HCT116 (cell line): ENCODE measurements around the gene KHDC4. TPM values are rescaled to one million over a fixed set of nuclear protein-coding genes. Genes with fewer than 3 reads are reported as not detected.

ENCODE experiments used
- ATAC-seq: fragments of 200-7000 bp; cut with Tn5 transposase; 2 replicates; pipeline ENCODE4 v1.9.1; 2020; ENCODE audit warnings: mild to moderate bottlenecking, moderate library complexity
- BruUV-seq: library from RNA; stranded (reverse); fragments of 400-500 nt; replicated peaks from 2 replicates; lab custom pipeline; 2021; lab: Mats Ljungman, UMichigan
- CTCF ChIA-PET: fragments of 300-600 bp; sonication (Branson Sonifier 250); formaldehyde crosslinking; loops from one replicate; lab custom pipeline; 2021; ENCODE audit warnings: antibody characterized with exemption; lab: Charles Lee
- POLR2A ChIA-PET: fragments of 300-600, 350-600 bp; sonication (Branson Sonifier 250); formaldehyde crosslinking; loops from one replicate; lab custom pipeline; 2021; ENCODE audit warnings: antibody characterized with exemption; lab: Charles Lee
- RAD21 ChIA-PET, 2 experiments: fragments of 300-600 bp; sonication (Branson Sonifier 250); formaldehyde crosslinking; loops; one replicate each; lab custom pipeline; 2023; ENCODE audit warnings: low total read pairs in 2 of 2; ENCODE audit not compliant: uncharacterized antibody in 2 of 2, unreplicated experiment in 2 of 2, low non-redundant PET in 1 of 2; lab: Charles Lee
- DNase-seq: peaks from one replicate; pipeline ENCODE4 v3.0.0-alpha.2; 2010; ENCODE audit warnings: low read depth, low spot score
- H2AFZ ChIP-seq: fragments of 200-600 bp; shearing (Covaris generic), sonication (generic); 2 replicates; pipeline ENCODE4 v1.6.1; 2017; ENCODE audit warnings: low read depth, mixed run types, mixed read lengths, antibody characterized with exemption, low read length; ENCODE audit not compliant: poor library complexity, severe bottlenecking
- H3K27ac ChIP-seq: 2 replicates; pipeline ENCODE4 v1.5.1; 2012; ENCODE audit warnings: low read depth, low read length
- H3K27me3 ChIP-seq: fragments of 200-600 bp; sonication (generic); 2 replicates; pipeline ENCODE4 v1.6.1; 2016; ENCODE audit warnings: mixed run types, low read length, mixed read lengths; ENCODE audit not compliant: insufficient read depth
- H3K36me3 ChIP-seq, 2 experiments: fragments of 200-500 bp in 1 of 2; fragments of 200-600 bp in 1 of 2; sonication (Bioruptor generic) in 1 of 2; sonication (generic) in 1 of 2; 2 replicates each; pipeline versions ENCODE4 v1.5.1 to v1.6.1; 2014 to 2016; ENCODE audit warnings: low read length in 2 of 2, inconsistent platforms in 1 of 2, mixed read lengths in 1 of 2, mixed run types in 1 of 2; ENCODE audit not compliant: insufficient read depth in 2 of 2, control insufficient read depth in 1 of 2
- H3K4me1 ChIP-seq, 2 experiments: fragments of 200-600 bp in 1 of 2; sonication (generic) in 1 of 2; 2 replicates each; pipeline versions ENCODE4 v1.5.1 to v1.6.1; 2012 to 2017; ENCODE audit warnings: low read length in 2 of 2, inconsistent platforms in 1 of 2, mild to moderate bottlenecking in 1 of 2, mixed read lengths in 1 of 2, mixed run types in 1 of 2, moderate library complexity in 1 of 2; ENCODE audit not compliant: insufficient read depth in 2 of 2, control insufficient read depth in 1 of 2
- H3K4me2 ChIP-seq: fragments of 200-600 bp; sonication (generic); 2 replicates; pipeline ENCODE4 v1.6.1; 2017; ENCODE audit warnings: mixed run types, low read length, mixed read lengths
- H3K4me3 ChIP-seq, 2 experiments: fragments of 200-600 bp in 1 of 2; sonication (generic) in 1 of 2; replicated peaks in 1 of 2; 2 replicates each; pipeline ENCODE4 v1.5.1; 2011 to 2016; ENCODE audit warnings: low read length in 2 of 2, control low read depth in 1 of 2, low read depth in 1 of 2, mild to moderate bottlenecking in 1 of 2, mixed read lengths in 1 of 2, mixed run types in 1 of 2
- H3K79me2 ChIP-seq: fragments of 200-600 bp; sonication (generic); 2 replicates; pipeline ENCODE4 v1.6.1; 2017; ENCODE audit warnings: mild to moderate bottlenecking, mixed run types, low read length, moderate library complexity, mixed read lengths; ENCODE audit not compliant: insufficient read depth
- H3K9ac ChIP-seq: fragments of 200-600 bp; sonication (generic); 2 replicates; pipeline ENCODE4 v1.6.1; 2016; ENCODE audit warnings: low read length, mixed read lengths
- H3K9me2 ChIP-seq: fragments of 200-600 bp; sonication (generic), shearing (Covaris generic); 2 replicates; pipeline ENCODE4 v1.6.1; 2017; ENCODE audit warnings: mixed run types, mild to moderate bottlenecking, moderate library complexity; ENCODE audit not compliant: insufficient read depth
- H3K9me3 ChIP-seq, 2 experiments: fragments of 200-500 bp in 1 of 2; fragments of 200-600 bp in 1 of 2; sonication (Bioruptor generic) in 1 of 2; sonication (generic) in 1 of 2; 2 replicates each; pipeline ENCODE4 v1.6.1; 2014 to 2017; ENCODE audit warnings: low read length in 2 of 2, mixed read lengths in 2 of 2, inconsistent platforms in 1 of 2, low read depth in 1 of 2, mild to moderate bottlenecking in 1 of 2, mixed run types in 1 of 2, moderate library complexity in 1 of 2; ENCODE audit not compliant: control insufficient read depth in 1 of 2, insufficient read depth in 1 of 2
- H4K20me1 ChIP-seq: fragments of 200-600 bp; sonication (generic), shearing (Covaris generic); 2 replicates; pipeline ENCODE4 v1.6.1; 2017; ENCODE audit warnings: mixed run types, mild to moderate bottlenecking, moderate library complexity; ENCODE audit not compliant: insufficient read depth
- ATF3 ChIP-seq: IDR thresholded peaks from 2 replicates; pipeline ENCODE4 v1.6.1; 2012
- EGR1 ChIP-seq: IDR thresholded peaks from 2 replicates; pipeline ENCODE4 v1.6.1; 2012; ENCODE audit warnings: low read depth
- ELF1 ChIP-seq: IDR thresholded peaks from 2 replicates; pipeline ENCODE4 v1.6.1; 2012; ENCODE audit warnings: low read depth, borderline replicate concordance
- EZH2phosphoT487 ChIP-seq: fragments of 200-600 bp; IDR thresholded peaks from 2 replicates; pipeline ENCODE4 v1.6.1; 2018; ENCODE audit warnings: antibody characterized with exemption, borderline replicate concordance
- FOSL1 ChIP-seq: IDR thresholded peaks from 2 replicates; pipeline ENCODE4 v1.6.1; 2012; ENCODE audit warnings: low read depth
- JUND ChIP-seq: IDR thresholded peaks from 2 replicates; pipeline ENCODE4 v1.6.1; 2012
- POLR2A ChIP-seq: IDR thresholded peaks from 2 replicates; pipeline ENCODE4 v1.7.0; 2011; ENCODE audit warnings: borderline replicate concordance; ENCODE audit not compliant: insufficient read depth, insufficient read length; ENCODE audit errors: extremely low read depth
- RAD21 ChIP-seq: IDR thresholded peaks from 2 replicates; pipeline ENCODE4 v1.6.1; 2012; ENCODE audit warnings: low read depth, mild to moderate bottlenecking
- SIN3A ChIP-seq: IDR thresholded peaks from 2 replicates; pipeline ENCODE4 v1.6.1; 2012; ENCODE audit warnings: low read depth
- SP1 ChIP-seq: IDR thresholded peaks from 2 replicates; pipeline ENCODE4 v1.6.1; 2012; ENCODE audit warnings: low read depth
- TCF7L2 ChIP-seq: IDR thresholded peaks from 2 replicates; pipeline ENCODE4 v1.7.0; 2011; ENCODE audit warnings: borderline replicate concordance, inconsistent platforms; ENCODE audit not compliant: insufficient read depth, insufficient read length; ENCODE audit errors: extremely low read depth
- ZFX ChIP-seq: fragments of 450-650 bp; IDR thresholded peaks from 2 replicates; pipeline ENCODE4 v1.6.1; 2017
- intact Hi-C: fragments of 100-400 bp; cut with micrococcal nuclease; formaldehyde crosslinking; loops from 2 replicates; pipeline ENCODE4 v1.10.0; 2022
- total RNA-seq: library from RNA; stranded (reverse); gene quantifications from one replicate; pipeline ENCODE4 v1.2.1, GENCODE V29; 2021; ENCODE audit not compliant: unreplicated experiment
- TF ChIP-seq, protein P1 (sequence below): IDR thresholded peaks from 2 replicates; pipeline ENCODE4 v1.6.1; 2012; ENCODE audit warnings: low read depth

KHDC4 gene
- total RNA-seq, 1 experiment from 2014 or later: 60.7 TPM

GRCh38 chr1:155981266-155982088 lies 47.3 kb upstream of the KHDC4 start:
- no TSS peak for BruUV-seq
- H4K20me1 ChIP-seq: no peaks in the 10 kb centered on the region
- H3K4me2 ChIP-seq: no peak overlapping the region
- ATAC-seq (no peak), DNase-seq (no peak)
- peaks cover 39 to 55% of the 10 kb centered on the region in 2 experiments for H3K4me1 ChIP-seq
- H3K4me3 ChIP-seq: no peak overlapping the region
- ChIA-PET POLR2A (interaction anchor here (0.8 to 2.0 kb wide), 5 partner anchors 8 to 47 kb away, joined by 3 to 12 read pairs (median 4); partner anchors contain the start of gene KHDC4), RAD21 (no interaction called here), CTCF (interaction anchor here (1.6 to 2.6 kb wide), 3 partner anchors 8 to 85 kb away, joined by 4 to 15 read pairs (median 5); no protein-coding TSS in a partner anchor)
- no peak overlapping the region for H3K9ac ChIP-seq
- TF ChIP-seq TCF7L2 (no peak), EZH2phosphoT487 (no peak), SP1 (no peak), FOSL1 (no peak), RAD21 (no peak), ZFX (no peak), SIN3A (no peak), ATF3 (no peak), POLR2A (no peak), EGR1 (no peak), JUND (no peak), ELF1 (no peak)
- TF ChIP-seq, protein P1, sequence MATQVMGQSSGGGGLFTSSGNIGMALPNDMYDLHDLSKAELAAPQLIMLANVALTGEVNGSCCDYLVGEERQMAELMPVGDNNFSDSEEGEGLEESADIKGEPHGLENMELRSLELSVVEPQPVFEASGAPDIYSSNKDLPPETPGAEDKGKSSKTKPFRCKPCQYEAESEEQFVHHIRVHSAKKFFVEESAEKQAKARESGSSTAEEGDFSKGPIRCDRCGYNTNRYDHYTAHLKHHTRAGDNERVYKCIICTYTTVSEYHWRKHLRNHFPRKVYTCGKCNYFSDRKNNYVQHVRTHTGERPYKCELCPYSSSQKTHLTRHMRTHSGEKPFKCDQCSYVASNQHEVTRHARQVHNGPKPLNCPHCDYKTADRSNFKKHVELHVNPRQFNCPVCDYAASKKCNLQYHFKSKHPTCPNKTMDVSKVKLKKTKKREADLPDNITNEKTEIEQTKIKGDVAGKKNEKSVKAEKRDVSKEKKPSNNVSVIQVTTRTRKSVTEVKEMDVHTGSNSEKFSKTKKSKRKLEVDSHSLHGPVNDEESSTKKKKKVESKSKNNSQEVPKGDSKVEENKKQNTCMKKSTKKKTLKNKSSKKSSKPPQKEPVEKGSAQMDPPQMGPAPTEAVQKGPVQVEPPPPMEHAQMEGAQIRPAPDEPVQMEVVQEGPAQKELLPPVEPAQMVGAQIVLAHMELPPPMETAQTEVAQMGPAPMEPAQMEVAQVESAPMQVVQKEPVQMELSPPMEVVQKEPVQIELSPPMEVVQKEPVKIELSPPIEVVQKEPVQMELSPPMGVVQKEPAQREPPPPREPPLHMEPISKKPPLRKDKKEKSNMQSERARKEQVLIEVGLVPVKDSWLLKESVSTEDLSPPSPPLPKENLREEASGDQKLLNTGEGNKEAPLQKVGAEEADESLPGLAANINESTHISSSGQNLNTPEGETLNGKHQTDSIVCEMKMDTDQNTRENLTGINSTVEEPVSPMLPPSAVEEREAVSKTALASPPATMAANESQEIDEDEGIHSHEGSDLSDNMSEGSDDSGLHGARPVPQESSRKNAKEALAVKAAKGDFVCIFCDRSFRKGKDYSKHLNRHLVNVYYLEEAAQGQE: no peak
- no peak overlapping the region for H3K27ac ChIP-seq
- H3K36me3 ChIP-seq: no peaks in the 10 kb centered on the region
- peaks cover 26% of the 10 kb centered on the region for H3K79me2 ChIP-seq
- H3K27me3 ChIP-seq: no peaks in the 10 kb centered on the region
- intact Hi-C loops: no loop called here
- no peak overlapping the region for H2AFZ ChIP-seq
- H3K9me3 ChIP-seq: no peaks in the 10 kb centered on the region
- H3K9me2 ChIP-seq: no peaks in the 10 kb centered on the region
